ENCODE measurements around the gene ABI3. TPM values are rescaled to one million over a fixed set of nuclear protein-coding genes. Genes with fewer than 3 reads are reported as not detected.
A peak's percentile ranks its signal among the peaks of the same experiment; 100 is the strongest.

Gene ABI3
- total and polyA plus RNA-seq, 7 donors: 1.1 to 3.8 (median 2.5) TPM

DNA sequence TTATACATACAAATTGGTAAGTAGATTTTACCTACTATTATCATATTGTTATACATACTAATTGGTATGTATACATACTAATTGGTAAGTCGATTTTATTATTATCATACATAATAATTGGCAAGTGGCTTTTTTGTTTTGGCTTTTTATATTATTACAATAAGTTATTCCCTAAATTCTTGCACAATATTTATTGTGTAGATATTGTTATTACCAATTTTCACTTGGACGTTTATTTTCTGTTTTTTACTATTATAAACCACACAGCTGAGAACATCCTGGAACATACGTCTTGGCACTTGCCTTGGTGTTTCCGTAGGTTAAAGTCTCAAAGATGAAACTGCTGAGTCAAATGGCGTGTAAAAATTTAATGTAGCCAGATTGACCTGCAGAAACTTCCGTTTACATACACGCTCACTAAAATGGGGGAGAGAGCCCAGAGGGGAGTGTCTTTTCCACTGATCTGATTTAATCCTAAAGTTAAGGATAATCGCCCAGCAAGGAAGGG lies 19.0 kb upstream of the ABI3 start:
- no peaks in the 10 kb centered on the region for H3K27me3 ChIP-seq (ENCODE audit: insufficient read depth in 3 of 3, low read length in 2 of 3)
- intact Hi-C loops (cut with DNase I): loop anchor here in 1 of 2 donors (5.0 kb wide), 1 partner anchor 36 kb away; no protein-coding TSS in a partner anchor
- H3K4me1 ChIP-seq: no peaks in the 10 kb centered on the region
- 8 to 9% (median 8%) methylated on average over 8 of the region's 8 CpGs for WGBS, 3 donors
- TF ChIP-seq, protein P1, sequence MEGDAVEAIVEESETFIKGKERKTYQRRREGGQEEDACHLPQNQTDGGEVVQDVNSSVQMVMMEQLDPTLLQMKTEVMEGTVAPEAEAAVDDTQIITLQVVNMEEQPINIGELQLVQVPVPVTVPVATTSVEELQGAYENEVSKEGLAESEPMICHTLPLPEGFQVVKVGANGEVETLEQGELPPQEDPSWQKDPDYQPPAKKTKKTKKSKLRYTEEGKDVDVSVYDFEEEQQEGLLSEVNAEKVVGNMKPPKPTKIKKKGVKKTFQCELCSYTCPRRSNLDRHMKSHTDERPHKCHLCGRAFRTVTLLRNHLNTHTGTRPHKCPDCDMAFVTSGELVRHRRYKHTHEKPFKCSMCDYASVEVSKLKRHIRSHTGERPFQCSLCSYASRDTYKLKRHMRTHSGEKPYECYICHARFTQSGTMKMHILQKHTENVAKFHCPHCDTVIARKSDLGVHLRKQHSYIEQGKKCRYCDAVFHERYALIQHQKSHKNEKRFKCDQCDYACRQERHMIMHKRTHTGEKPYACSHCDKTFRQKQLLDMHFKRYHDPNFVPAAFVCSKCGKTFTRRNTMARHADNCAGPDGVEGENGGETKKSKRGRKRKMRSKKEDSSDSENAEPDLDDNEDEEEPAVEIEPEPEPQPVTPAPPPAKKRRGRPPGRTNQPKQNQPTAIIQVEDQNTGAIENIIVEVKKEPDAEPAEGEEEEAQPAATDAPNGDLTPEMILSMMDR (IDR thresholded peaks at IDR 0.05): no peak
- H3K36me3 ChIP-seq (ENCODE audit: insufficient read depth in 1 of 2, low read depth in 1 of 2): no peaks in the 10 kb centered on the region
- DNase-seq: no peak
- H3K27ac ChIP-seq: peak overlapping the region; percentile 95
- peak overlapping the region; percentile 86 for H3K4me3 ChIP-seq
- ATAC-seq: no peak
- no peaks in the 10 kb centered on the region for H3K9me3 ChIP-seq

- intact Hi-C loops (cut with DNase I): loop anchor here in 1 of 2 donors (5.0 kb wide), 1 partner anchor 35 kb away; no protein-coding TSS in a partner anchor
- Histone ChIP-seq H3K9me3 (no peaks in the 10 kb centered on the region), H3K4me1 (no peaks in the 10 kb centered on the region), H3K36me3 (ENCODE audit: insufficient read depth in 1 of 2, low read depth in 1 of 2) (no peaks in the 10 kb centered on the region), H3K4me3 (peak overlapping the region; percentile 86), H3K27me3 (ENCODE audit: insufficient read depth in 3 of 3, low read length in 2 of 3) (no peaks in the 10 kb centered on the region), H3K27ac (peak overlapping the region; percentile 95)
- TF ChIP-seq, protein P1 (IDR thresholded peaks at IDR 0.05): no peak
- ATAC-seq (peak; percentile 86 to 93 (median 87)), DNase-seq (peak; percentile 88 to 95)
- WGBS, 3 donors: 0 to 1% (median 0%) methylated on average over 49 to 53 of the region's 53 CpGs
Observed at GRCh38 chr17:49191917-49192741, 18.4 kb upstream of the ABI3 start.

DNA sequence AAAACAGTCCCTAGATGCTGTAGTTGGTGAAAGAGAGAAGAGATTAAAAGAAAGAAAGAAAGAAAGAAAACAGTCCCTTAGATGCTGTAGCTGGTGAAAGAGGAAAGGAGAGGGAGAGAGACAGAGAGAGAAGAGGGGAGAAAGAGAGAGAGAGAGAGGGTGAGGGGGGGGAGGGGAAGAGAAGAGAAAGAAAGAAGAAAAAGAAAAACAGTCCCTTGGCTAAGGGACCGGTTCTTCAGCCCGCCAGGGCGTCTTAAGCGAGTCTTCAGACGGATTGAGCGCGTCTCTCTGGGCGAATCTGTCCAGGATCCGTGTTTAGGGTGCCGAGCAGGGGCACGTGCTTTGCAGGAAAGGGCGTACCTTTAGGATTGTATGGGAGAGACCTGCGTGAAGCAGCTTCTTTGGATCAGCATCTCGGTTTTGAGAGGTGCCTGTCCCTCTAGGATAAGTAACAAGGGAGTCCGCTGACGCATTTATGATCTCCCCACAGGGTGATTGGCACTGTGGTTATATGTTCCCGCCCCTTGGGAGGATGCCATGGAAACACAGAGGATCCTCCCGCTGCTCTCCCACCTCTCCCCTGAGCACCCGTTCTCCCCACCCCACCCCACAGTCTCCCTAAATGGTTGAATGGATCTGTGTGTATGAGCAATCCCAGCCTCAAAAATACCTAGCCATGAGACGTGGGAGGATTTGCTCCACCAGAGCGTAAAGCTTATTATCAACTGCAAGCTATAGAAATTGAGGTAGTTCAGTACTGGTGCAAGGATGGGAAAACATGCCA lies 16.8 kb upstream of the ABI3 start:
- DNase-seq (peak; percentile 35 to 56), ATAC-seq (no peak)

GRCh38 chr17:49194297-49194607 lies 16.3 kb upstream of the ABI3 start:
- Histone ChIP-seq H3K4me1 (no peaks in the 10 kb centered on the region), H3K36me3 (ENCODE audit: insufficient read depth in 1 of 2, low read depth in 1 of 2) (no peaks in the 10 kb centered on the region), H3K27ac (no peak overlapping the region), H3K27me3 (ENCODE audit: insufficient read depth in 3 of 3, low read length in 2 of 3) (no peaks in the 10 kb centered on the region), H3K9me3 (no peaks in the 10 kb centered on the region), H3K4me3 (no peak overlapping the region)
- 59 to 71% (median 61%) methylated on average over 3 of the region's 3 CpGs for WGBS, 3 donors
- TF ChIP-seq, protein P1 (IDR thresholded peaks at IDR 0.05): no peak
- ATAC-seq (no peak), DNase-seq (no peak)
- intact Hi-C loops (cut with DNase I): loop anchor here in 1 of 2 donors (5.0 kb wide), 1 partner anchor 33 kb away; no protein-coding TSS in a partner anchor

More for the DNA sequence above, 16.8 kb upstream of the ABI3 start:
- TF ChIP-seq, protein P1 (IDR thresholded peaks at IDR 0.05): no peak
- Histone ChIP-seq H3K4me3 (peak overlapping the region; percentile 86), H3K4me1 (no peaks in the 10 kb centered on the region), H3K9me3 (no peaks in the 10 kb centered on the region), H3K27ac (peak overlapping the region; percentile 95), H3K27me3 (ENCODE audit: insufficient read depth in 3 of 3, low read length in 2 of 3) (no peaks in the 10 kb centered on the region), H3K36me3 (ENCODE audit: insufficient read depth in 1 of 2, low read depth in 1 of 2) (no peaks in the 10 kb centered on the region)
- intact Hi-C loops (cut with DNase I): loop anchor here in 1 of 2 donors (5.0 kb wide), 1 partner anchor 34 kb away; no protein-coding TSS in a partner anchor
- 9% methylated on average over 21 of the region's 21 CpGs for WGBS, 3 donors
